HG03342 (cell line): ENCODE results near the gene WDR75.
"Not testable (repeated sequence)": the region's sequence is repeated elsewhere in the genome, so short reads cannot be mapped to it uniquely, and the experiment has no call there.

ENCODE experiments used
- ATAC-seq: cut with Tn5 transposase; IDR thresholded peaks from one replicate; pipeline ENCODE4 v1.9.1; 2021; ENCODE audit warnings: mild to moderate bottlenecking, moderate library complexity; ENCODE audit not compliant: unreplicated experiment

WDR75 gene

DNA sequence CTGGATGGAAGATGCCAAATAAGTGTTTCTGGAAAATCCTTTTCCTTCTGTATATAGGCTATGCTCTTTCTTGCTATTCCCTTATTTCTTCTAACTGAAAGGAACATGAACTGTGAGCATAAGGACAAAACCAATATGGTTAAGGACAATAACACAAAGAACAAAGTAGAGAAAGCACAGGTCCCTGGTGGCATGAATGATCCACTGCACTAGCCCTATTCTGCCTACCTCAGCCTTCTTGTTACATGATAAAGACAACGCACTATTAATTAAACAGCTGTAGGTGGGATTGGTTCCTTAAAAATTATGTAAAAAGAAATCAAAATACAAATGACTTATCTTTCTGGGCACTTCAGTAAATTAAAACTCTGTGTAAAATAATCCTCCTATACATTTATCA is 1.9 kb upstream of the WDR75 start:
- no peak for ATAC-seq

- ATAC-seq, result peak; percentile 22
Observed at GRCh38 chr2:189440644-189440946, 679 bp upstream of the WDR75 start.

DNA sequence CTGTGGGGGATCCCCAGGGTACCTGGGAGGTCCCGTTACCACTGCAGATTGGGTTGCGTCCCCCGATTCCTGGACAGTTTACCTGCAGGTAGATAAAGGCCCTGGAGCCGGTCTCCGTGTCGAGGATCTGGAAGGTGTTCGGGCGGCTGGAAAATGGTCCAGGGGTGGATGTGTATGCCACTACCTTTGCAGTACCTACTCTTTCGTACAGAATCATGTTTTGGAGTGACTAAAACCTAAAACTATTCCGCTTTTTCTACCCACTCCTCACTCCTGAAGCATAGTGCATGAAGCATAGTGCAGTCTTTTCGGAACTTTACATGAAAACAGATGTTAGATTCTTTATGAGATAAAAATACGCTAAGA is 418 bp downstream of the WDR75 start:
- ATAC-seq, result no peak

DNA sequence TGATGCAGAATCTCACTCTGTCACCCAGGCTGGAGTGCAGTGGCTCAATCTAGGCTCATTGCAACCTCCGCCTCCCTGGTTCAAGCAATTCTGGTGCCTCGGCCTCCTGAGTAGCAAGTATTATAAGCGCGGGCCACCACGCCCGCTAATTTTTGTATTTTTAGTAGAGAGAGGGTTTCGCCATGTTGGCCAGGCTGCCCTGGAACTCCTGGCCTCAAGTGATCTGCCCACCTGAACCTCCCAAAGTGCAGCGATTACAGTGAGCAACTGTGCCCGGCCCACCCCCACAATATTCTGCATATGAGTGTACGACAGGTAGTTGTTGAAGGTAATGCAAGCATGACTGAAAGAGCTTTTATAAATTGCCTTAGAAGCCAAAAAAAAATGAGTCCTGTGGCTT is 1.2 kb downstream of the WDR75 start:
- ATAC-seq, result no peak

DNA sequence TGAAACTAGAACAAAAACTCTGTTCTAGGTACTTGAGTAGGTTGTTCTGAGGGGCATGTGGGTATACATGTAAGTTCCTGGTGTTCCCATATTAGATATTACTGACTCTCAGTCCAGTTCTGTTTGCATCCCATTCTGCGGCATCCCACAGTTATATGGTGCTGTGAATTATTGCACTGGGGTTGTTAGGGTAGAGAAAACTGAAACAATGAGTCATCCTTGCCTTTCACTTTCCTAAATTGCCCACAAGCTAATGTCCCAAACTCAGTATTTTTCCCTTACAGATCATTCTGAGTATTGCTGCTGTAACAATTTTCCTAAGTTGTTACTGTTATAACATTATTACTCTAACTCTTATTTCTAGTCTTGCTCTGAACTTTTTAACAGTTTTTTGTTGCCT is 3.0 kb downstream of the WDR75 start:
- peak; percentile 33 for ATAC-seq

- ATAC-seq, result no peak
Observed at GRCh38 chr2:189446780-189447179, 5.5 kb downstream of the WDR75 start.

GRCh38 chr2:189454009-189454408 is 12.7 kb downstream of the WDR75 start:
- no peak for ATAC-seq

- no peak for ATAC-seq
Observed at GRCh38 chr2:189465076-189465475, 23.8 kb downstream of the WDR75 start.

DNA sequence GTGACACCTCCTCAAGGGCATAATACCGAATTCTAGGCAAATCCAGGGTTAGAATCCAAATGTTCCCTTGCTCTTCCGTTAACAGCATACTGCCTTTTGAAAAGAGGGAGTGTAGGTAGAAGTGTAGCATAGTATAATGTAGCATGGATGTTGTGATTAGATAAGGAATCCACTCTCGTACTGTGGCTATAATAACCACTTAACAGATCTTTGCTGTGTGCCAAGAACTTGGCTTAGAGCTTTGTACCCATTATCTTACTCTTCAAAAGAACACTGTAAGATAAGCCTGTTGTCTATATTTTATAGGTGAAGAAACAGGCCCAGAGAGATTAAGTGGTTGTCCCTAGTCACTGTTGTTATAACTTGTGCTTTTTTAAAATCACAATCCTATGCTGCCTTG is 24.2 kb downstream of the WDR75 start:
- no peak for ATAC-seq

DNA sequence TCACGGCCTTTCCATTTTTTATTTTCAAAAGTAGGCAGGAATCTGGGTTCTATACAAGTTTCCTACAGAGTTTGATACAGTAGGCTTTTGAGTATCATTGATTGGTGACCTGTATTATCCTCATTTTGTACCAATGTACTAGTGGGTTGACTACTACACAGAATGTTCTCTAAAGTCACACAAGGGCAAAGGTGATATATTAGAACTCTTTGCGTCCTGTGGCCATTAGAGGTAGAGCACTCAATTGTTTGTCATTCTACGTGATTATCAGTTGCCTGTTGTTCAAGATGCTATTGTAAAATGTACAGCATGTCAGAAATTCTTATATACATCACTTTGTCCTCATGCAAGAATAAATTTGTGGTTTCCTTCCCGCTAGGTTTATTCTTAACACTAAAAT is 24.8 kb downstream of the WDR75 start:
- ATAC-seq, result no peak

- peak; percentile 47 for ATAC-seq
Observed at GRCh38 chr2:189466656-189467055, 25.4 kb downstream of the WDR75 start.

GRCh38 chr2:189467160-189467559 is 25.9 kb downstream of the WDR75 start:
- no peak for ATAC-seq

- ATAC-seq, result no peak
Observed at GRCh38 chr2:189467593-189467992, 26.3 kb downstream of the WDR75 start.

DNA sequence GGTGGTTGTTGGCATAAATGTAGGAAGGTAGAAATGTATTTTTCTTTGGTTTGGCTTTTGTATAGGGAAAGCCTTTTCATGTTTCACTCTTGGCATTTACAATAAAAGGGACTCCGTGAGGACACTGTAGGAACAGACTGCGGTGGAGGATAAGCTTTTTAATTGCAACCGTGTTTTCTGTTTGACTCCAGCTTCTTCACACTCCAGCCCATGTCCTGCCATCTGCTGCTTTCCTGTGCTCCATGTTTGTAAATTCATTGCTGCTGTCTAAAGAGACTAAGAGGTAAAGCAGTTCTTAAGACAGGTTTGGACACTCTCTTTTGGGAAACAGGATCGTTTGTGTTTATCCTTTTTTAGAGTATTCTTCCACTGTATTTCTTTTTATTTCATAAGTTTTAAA is 33.3 kb downstream of the WDR75 start:
- ATAC-seq, result no peak

- no peak for ATAC-seq
Observed at GRCh38 chr2:189477756-189478155, 36.5 kb downstream of the WDR75 start.

GRCh38 chr2:189478289-189478688 is 37.0 kb downstream of the WDR75 start:
- ATAC-seq, result not testable (repeated sequence)

- ATAC-seq, result no peak
Observed at GRCh38 chr2:189481071-189481470, 39.8 kb downstream of the WDR75 start.

DNA sequence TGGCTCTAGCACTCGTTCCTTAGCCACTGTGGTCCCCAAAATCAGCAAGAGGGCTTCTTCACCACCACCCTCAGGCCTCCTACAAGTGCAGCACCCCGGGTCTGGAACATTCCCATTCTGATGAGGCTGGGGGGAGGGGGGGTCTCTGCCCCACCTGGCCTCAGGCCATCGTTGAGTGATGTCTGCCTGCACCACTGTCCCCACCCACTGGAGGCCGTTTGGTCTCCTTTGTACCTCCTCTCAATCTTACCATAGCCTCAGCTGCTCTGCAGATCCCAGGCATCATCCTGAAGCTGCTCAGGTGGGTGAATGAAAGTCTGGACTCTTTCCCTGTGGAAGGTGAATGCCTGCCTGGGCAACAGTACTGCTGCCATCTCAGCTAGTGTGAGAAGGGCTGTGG is 42.3 kb downstream of the WDR75 start:
- no peak for ATAC-seq

DNA sequence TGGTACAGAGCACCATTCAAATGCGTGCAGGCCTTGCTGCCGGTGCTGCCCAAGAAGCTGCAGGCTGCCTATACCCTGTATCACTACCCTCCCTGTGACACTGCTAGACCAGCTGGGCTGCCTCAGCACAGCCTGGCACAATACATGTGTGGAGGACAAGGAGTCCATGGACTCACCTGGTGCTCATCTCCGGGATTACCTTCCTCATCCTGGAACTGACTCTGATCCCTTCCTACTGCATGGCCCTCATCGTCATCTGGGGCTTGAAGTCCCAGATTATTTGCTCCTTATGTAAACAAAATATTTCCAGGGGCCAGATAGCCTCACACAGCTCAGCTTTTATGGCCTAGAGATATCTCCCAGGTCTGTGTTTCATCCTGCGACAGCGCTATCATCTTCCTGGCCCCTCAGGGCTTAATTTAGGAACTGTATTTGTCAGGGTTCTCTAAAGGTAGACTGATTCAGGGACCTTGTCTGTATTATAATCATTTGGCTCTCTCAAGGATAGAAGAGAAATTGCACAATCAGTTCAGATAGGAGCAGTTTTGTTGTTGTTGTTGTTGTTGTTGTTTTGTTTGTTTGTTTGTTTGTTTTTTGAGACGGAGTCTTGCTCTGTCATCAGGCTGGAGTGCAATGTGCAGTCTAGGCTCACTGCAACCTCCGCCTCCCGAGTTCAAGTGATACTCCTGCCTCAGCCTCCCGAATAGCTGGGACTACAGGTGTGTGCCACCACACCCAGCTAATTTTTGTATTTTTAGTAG is 42.9 kb downstream of the WDR75 start:
- ATAC-seq, result no peak

DNA sequence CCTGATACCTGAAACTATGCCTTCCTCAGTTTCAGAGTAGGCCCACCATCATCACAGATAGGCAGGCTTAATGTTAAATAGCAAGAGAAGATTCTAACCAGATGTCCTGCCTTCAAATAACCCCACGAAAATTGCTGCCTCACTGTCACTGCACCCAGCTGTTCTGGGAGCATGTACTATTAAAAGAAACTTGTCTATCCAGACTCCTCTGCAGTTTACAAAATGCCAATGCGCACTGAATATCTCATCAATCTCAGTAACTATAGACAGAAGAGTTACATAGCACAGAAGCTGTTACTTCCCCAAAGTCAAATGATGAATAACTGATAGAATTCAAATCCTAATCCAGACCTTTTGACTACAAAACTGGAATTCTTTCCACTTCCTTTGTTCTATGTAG is 43.9 kb downstream of the WDR75 start:
- no peak for ATAC-seq

GRCh38 chr2:189486237-189486770 is 45.0 kb downstream of the WDR75 start:
- ATAC-seq, result no peak

- ATAC-seq, result no peak
Observed at GRCh38 chr2:189487283-189488007, 46.2 kb downstream of the WDR75 start.

GRCh38 chr2:189488008-189488310 is 46.7 kb downstream of the WDR75 start:
- no peak for ATAC-seq
